CD4-positive, alpha-beta T cell (primary cell): Measurements from ENCODE around the gene KCTD1. TPM values are rescaled to one million over a fixed set of nuclear protein-coding genes. Genes with fewer than 3 reads are reported as not detected.

Experiments
- ATAC-seq: fragments of 200-7000 bp; cut with Tn5 transposase; one replicate; pipeline ENCODE4 v1.10.0; 2022; ENCODE audit warnings: mild to moderate bottlenecking; ENCODE audit not compliant: poor library complexity
- CTCF ChIA-PET: fragments of 350-600 bp; sonication (Branson Sonifier 250); formaldehyde crosslinking; loops from one replicate; lab custom pipeline; 2021; ENCODE audit warnings: antibody characterized with exemption, inconsistent platforms; lab: Charles Lee
- POLR2A ChIA-PET: fragments of 350-600 bp; sonication (Branson Sonifier 250); formaldehyde crosslinking; loops from one replicate; lab custom pipeline; 2021; ENCODE audit warnings: antibody characterized with exemption, inconsistent platforms; lab: Charles Lee
- DNase-seq, 14 experiments: peaks; one replicate each; pipeline ENCODE4 v3.0.0-alpha.2; 2013 to 2020; ENCODE audit warnings: mixed read lengths in 2 of 14
- H3K27ac ChIP-seq, 2 donors: one replicate each; pipeline versions ENCODE4 v1.5.1 to v1.7.0; 2013; ENCODE audit warnings: low read length in 2 of 2, low read depth in 1 of 2, mild to moderate bottlenecking in 1 of 2
- H3K27me3 ChIP-seq, 2 experiments: 1 replicate in 1 of 2; 2 replicates in 1 of 2; pipeline versions ENCODE4 v1.6.1 to v1.7.0; 2013; ENCODE audit warnings: low read length in 2 of 2, control low read depth in 1 of 2, mild to moderate bottlenecking in 1 of 2, moderate library complexity in 1 of 2; ENCODE audit not compliant: insufficient read depth in 2 of 2, control insufficient read depth in 1 of 2
- H3K36me3 ChIP-seq: one replicate; pipeline ENCODE4 v1.6.1; 2013; ENCODE audit warnings: low read length, control low read depth; ENCODE audit not compliant: insufficient read depth
- H3K4me1 ChIP-seq: one replicate; pipeline ENCODE4 v1.6.1; 2013; ENCODE audit warnings: low read length, control low read depth; ENCODE audit not compliant: insufficient read depth
- H3K4me3 ChIP-seq: one replicate; pipeline ENCODE4 v1.5.1; 2013; ENCODE audit warnings: mild to moderate bottlenecking, low read length, moderate library complexity
- H3K9me3 ChIP-seq, 2 experiments: 1 replicate in 1 of 2; 2 replicates in 1 of 2; pipeline versions ENCODE4 v1.6.1 to v1.7.0; 2013; ENCODE audit warnings: low read length in 2 of 2, mild to moderate bottlenecking in 2 of 2, control low read depth in 1 of 2, moderate library complexity in 1 of 2; ENCODE audit not compliant: control insufficient read depth in 1 of 2, insufficient read depth in 1 of 2
- H3K27ac Mint-ChIP-seq: one replicate; pipeline ENCODE4 v1.8.0; 2020; ENCODE audit warnings: mixed read lengths
- H3K27me3 Mint-ChIP-seq: one replicate; pipeline ENCODE4 v1.8.0; 2021; ENCODE audit warnings: mixed read lengths
- H3K36me3 Mint-ChIP-seq: one replicate; pipeline ENCODE4 v1.8.0; 2021; ENCODE audit warnings: low read depth, mixed read lengths
- H3K4me1 Mint-ChIP-seq: one replicate; pipeline ENCODE4 v1.8.0; 2021; ENCODE audit warnings: low read depth, mixed read lengths
- H3K4me3 Mint-ChIP-seq: one replicate; pipeline ENCODE4 v1.8.0; 2020; ENCODE audit warnings: mild to moderate bottlenecking, mixed read lengths
- H3K9me3 Mint-ChIP-seq: one replicate; pipeline ENCODE4 v1.8.0; 2020; ENCODE audit warnings: mixed read lengths
- intact Hi-C, 2 experiments: fragments of 100-400 bp; cut with DNase I in 1 of 2; cut with micrococcal nuclease in 1 of 2; formaldehyde crosslinking; loops; one replicate each; pipeline versions ENCODE4 v1.15.1 to v1.9.0; 2023 to 2025; cut with DNase I, micrococcal nuclease
- total RNA-seq, 174 experiments: library from RNA in 2 of 174; stranded (reverse) in 2 of 174; gene quantifications; one replicate each; pipeline ENCODE4 v1.2.3 and lab custom pipeline; 2021 to 2026
- TF ChIP-seq, protein P1 (sequence below): fragments of 200-600 bp; IDR thresholded peaks from one replicate; pipeline ENCODE4 v1.8.0; 2022; ENCODE audit warnings: antibody characterized with exemption, mild to moderate bottlenecking

Gene KCTD1
- total RNA-seq, 2 experiments from 2014 or later = 0.74 to 1.1 TPM

DNA sequence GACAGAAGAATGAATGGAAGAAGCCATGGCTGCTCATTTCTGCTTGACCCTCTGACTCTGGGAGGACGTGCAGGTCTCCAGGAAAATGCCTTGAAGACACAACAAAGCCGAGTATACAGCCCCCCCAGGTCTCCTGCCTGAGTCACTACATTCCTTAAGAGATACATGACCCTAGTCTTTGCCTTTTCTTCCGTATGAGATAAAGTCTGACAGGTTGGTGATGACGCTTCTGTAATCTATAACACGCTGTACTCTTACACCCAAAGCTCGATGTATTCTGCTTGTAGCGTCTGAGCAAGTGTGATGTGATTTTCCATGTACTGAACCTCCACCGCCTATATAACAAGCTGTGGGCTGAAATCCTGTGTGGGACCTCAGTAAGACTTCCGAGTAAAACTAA is 77.3 kb downstream of the KCTD1 start:
- no peaks in the 10 kb centered on the region for H3K36me3 Mint-ChIP-seq
- TF ChIP-seq, protein P1, sequence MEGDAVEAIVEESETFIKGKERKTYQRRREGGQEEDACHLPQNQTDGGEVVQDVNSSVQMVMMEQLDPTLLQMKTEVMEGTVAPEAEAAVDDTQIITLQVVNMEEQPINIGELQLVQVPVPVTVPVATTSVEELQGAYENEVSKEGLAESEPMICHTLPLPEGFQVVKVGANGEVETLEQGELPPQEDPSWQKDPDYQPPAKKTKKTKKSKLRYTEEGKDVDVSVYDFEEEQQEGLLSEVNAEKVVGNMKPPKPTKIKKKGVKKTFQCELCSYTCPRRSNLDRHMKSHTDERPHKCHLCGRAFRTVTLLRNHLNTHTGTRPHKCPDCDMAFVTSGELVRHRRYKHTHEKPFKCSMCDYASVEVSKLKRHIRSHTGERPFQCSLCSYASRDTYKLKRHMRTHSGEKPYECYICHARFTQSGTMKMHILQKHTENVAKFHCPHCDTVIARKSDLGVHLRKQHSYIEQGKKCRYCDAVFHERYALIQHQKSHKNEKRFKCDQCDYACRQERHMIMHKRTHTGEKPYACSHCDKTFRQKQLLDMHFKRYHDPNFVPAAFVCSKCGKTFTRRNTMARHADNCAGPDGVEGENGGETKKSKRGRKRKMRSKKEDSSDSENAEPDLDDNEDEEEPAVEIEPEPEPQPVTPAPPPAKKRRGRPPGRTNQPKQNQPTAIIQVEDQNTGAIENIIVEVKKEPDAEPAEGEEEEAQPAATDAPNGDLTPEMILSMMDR = no peak
- H3K4me1 Mint-ChIP-seq = no peaks in the 10 kb centered on the region
- Histone ChIP-seq H3K4me3 (no peak overlapping the region), H3K9me3 (no peaks in the 10 kb centered on the region), H3K4me1 (no peaks in the 10 kb centered on the region), H3K27ac (no peak overlapping the region), H3K36me3 (no peaks in the 10 kb centered on the region), H3K27me3 (no peaks in the 10 kb centered on the region)
- ChIA-PET POLR2A (no interaction called here), CTCF (no interaction called here)
- no peak overlapping the region for H3K27ac Mint-ChIP-seq
- H3K9me3 Mint-ChIP-seq = no peaks in the 10 kb centered on the region
- no peak for DNase-seq
- H3K4me3 Mint-ChIP-seq = no peak overlapping the region
- ATAC-seq = no peak
- intact Hi-C loops = no loop called here
- no peaks in the 10 kb centered on the region for H3K27me3 Mint-ChIP-seq

DNA sequence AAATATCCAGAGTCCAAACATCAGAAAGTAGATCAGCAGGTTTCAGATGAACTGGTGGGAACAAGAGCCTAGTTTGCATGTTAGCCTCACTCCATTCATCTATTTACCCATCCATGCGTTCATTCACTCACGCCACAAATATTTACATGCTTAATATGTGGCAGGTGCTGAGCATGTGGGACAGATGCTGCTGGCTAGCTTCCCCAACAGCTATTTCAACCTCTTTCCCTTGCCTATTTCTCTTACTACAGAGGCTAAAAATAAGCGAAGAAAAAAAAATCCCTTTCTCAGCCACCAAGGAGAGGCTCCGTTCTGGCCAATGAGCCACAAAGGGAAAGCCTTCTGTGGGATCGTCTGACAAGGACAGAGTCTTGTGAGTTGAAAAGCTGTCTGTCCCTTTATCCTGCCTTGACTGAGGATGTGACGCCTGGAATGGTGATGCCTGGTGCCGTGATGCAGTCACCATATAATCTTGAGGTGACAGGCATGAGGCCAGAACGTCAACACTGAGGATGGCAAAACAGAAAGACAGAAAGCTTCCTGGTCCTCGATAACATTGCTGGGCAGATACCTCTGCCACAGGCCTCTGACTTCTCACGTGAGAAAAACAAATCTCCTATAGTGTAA is 78.2 kb downstream of the KCTD1 start:
- no peak overlapping the region for H3K27ac ChIP-seq
- ChIA-PET POLR2A (no interaction called here), CTCF (no interaction called here)
- no peak overlapping the region for H3K4me3 Mint-ChIP-seq
- no peaks in the 10 kb centered on the region for H3K9me3 Mint-ChIP-seq
- H3K9me3 ChIP-seq = no peaks in the 10 kb centered on the region
- DNase-seq (no peak), ATAC-seq (no peak)
- H3K27me3 Mint-ChIP-seq = no peaks in the 10 kb centered on the region
- H3K4me3 ChIP-seq = no peak overlapping the region
- H3K27me3 ChIP-seq = no peaks in the 10 kb centered on the region
- H3K36me3 ChIP-seq = no peaks in the 10 kb centered on the region
- H3K4me1 ChIP-seq = no peaks in the 10 kb centered on the region
- H3K4me1 Mint-ChIP-seq = no peaks in the 10 kb centered on the region
- TF ChIP-seq, protein P1 = no peak
- H3K36me3 Mint-ChIP-seq = no peaks in the 10 kb centered on the region
- H3K27ac Mint-ChIP-seq = no peak overlapping the region
- intact Hi-C loops = no loop called here

DNA sequence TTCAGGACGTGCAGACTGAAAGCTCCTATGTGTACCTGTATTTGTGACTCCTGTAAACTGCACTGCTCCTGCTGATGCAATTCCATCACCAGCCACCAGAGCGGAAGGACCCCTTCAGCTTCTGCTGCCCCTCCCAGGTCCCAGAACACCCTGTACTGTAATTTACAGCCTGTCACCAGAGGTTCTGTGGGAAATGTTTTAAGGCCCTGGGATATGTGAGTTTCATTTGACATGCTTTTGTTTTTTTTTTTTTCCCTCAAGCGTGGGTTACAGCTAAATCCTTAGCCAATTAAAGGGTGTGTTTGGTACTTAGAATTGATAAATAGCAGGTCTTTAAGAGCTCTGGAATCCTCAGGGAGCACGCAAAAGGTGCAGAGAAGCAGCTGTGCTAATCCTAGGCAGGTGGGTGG is 79.4 kb downstream of the KCTD1 start:
- TF ChIP-seq, protein P1 = no peak
- ChIA-PET POLR2A (no interaction called here), CTCF (interaction anchor here (1.0 kb wide), 1 partner anchor 9 kb away, joined by 3 read pairs; no protein-coding TSS in a partner anchor)
- Histone ChIP-seq H3K9me3 (no peaks in the 10 kb centered on the region), H3K36me3 (no peaks in the 10 kb centered on the region), H3K4me3 (no peak overlapping the region), H3K27me3 (no peaks in the 10 kb centered on the region), H3K4me1 (no peaks in the 10 kb centered on the region), H3K27ac (no peak overlapping the region)
- Mint-ChIP-seq H3K4me1 (no peaks in the 10 kb centered on the region), H3K9me3 (no peaks in the 10 kb centered on the region), H3K27me3 (no peaks in the 10 kb centered on the region), H3K36me3 (no peaks in the 10 kb centered on the region), H3K27ac (no peak overlapping the region), H3K4me3 (no peak overlapping the region)
- intact Hi-C loops = no loop called here
- DNase-seq = no peak
- no peak for ATAC-seq
